Measurements from ENCODE around the gene FBRSL1.

DNA sequence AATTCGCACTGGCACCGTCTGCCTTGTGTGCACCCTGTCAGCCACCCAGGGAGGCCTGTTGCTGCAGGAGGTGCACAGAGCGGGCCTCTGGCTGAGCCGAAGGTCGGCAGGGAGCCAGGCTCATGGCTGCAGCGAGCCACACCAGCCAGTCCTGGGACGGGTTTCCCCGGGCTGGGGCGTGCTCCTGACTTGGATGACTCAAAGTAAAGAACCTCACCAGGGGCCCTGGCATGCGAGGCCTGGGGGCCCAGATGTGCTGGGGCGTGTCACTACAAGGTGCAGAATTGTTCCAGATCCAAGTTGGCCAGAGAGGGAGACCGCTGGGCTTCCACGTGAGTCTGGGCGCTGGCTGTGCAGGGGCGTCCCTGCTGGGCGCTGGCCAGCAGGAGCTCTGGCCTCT is 34.5 kb downstream of the FBRSL1 start:
- TF ChIP-seq, protein P1, sequence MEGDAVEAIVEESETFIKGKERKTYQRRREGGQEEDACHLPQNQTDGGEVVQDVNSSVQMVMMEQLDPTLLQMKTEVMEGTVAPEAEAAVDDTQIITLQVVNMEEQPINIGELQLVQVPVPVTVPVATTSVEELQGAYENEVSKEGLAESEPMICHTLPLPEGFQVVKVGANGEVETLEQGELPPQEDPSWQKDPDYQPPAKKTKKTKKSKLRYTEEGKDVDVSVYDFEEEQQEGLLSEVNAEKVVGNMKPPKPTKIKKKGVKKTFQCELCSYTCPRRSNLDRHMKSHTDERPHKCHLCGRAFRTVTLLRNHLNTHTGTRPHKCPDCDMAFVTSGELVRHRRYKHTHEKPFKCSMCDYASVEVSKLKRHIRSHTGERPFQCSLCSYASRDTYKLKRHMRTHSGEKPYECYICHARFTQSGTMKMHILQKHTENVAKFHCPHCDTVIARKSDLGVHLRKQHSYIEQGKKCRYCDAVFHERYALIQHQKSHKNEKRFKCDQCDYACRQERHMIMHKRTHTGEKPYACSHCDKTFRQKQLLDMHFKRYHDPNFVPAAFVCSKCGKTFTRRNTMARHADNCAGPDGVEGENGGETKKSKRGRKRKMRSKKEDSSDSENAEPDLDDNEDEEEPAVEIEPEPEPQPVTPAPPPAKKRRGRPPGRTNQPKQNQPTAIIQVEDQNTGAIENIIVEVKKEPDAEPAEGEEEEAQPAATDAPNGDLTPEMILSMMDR (IDR thresholded peaks at IDR 0.05): no peak
- TF ChIP-seq POLR2A (IDR thresholded peaks at IDR 0.05): no peak

All from heart left ventricle (tissue), 13 donors.